Astrocyte (in vitro differentiated cells and primary cell): Measurements from ENCODE around the gene FCRL3. TPM values are rescaled to one million over a fixed set of nuclear protein-coding genes. Genes with fewer than 3 reads are reported as not detected.

Experiments used
- DNase-seq: peaks from one replicate; pipeline ENCODE4 v3.0.0-alpha.2; 2010; ENCODE audit warnings: low read depth
- FAIRE-seq: peaks from 2 replicates; lab custom pipeline; 2011; peaks lifted over from hg19 to GRCh38; lab: Jason Lieb, UNC
- H2AFZ ChIP-seq: 2 replicates; pipeline ENCODE4 v1.6.0; 2012; ENCODE audit warnings: low read depth, low read length, inconsistent platforms
- H3K27ac ChIP-seq: 2 replicates; pipeline ENCODE4 v1.5.1; 2011; ENCODE audit warnings: low read depth, low read length, inconsistent platforms
- H3K27me3 ChIP-seq: 2 replicates; pipeline ENCODE4 v1.6.0; 2011; ENCODE audit warnings: low read length, inconsistent platforms; ENCODE audit not compliant: insufficient read depth
- H3K36me3 ChIP-seq: 2 replicates; pipeline ENCODE4 v1.5.1; 2011; ENCODE audit warnings: low read length, inconsistent platforms; ENCODE audit not compliant: insufficient read depth
- H3K4me1 ChIP-seq: 2 replicates; pipeline ENCODE4 v1.5.1; 2011; ENCODE audit warnings: low read length, inconsistent platforms; ENCODE audit not compliant: insufficient read depth
- H3K4me2 ChIP-seq: 2 replicates; pipeline ENCODE4 v1.6.0; 2012; ENCODE audit warnings: low read length, inconsistent platforms
- H3K4me3 ChIP-seq: 2 replicates; pipeline ENCODE4 v1.5.1; 2011; ENCODE audit warnings: low read depth, mild to moderate bottlenecking, low read length, inconsistent platforms; ENCODE audit not compliant: insufficient read depth
- H3K79me2 ChIP-seq: 2 replicates; pipeline ENCODE4 v1.6.0; 2012; ENCODE audit warnings: mild to moderate bottlenecking, low read length, inconsistent platforms; ENCODE audit not compliant: insufficient read depth
- H3K9ac ChIP-seq: 2 replicates; pipeline ENCODE4 v1.6.0; 2012; ENCODE audit warnings: mild to moderate bottlenecking, low read length, inconsistent platforms
- H3K9me3 ChIP-seq: 2 replicates; pipeline ENCODE4 v1.5.1; 2012; ENCODE audit warnings: low read depth, mild to moderate bottlenecking, low read length, inconsistent platforms; ENCODE audit not compliant: insufficient read depth
- H4K20me1 ChIP-seq: 2 replicates; pipeline ENCODE4 v1.6.0; 2012; ENCODE audit warnings: low read length, inconsistent platforms; ENCODE audit not compliant: insufficient read depth
- H3K27ac Mint-ChIP-seq: one replicate; pipeline ENCODE4 v1.8.0; 2021; ENCODE audit warnings: mild to moderate bottlenecking, mixed read lengths; ENCODE audit not compliant: unreplicated experiment
- H3K27me3 Mint-ChIP-seq: one replicate; pipeline ENCODE4 v1.8.0; 2021; ENCODE audit warnings: low read depth, mixed read lengths; ENCODE audit not compliant: unreplicated experiment
- H3K36me3 Mint-ChIP-seq: one replicate; pipeline ENCODE4 v1.8.0; 2021; ENCODE audit warnings: low read depth, mixed read lengths; ENCODE audit not compliant: unreplicated experiment
- H3K4me1 Mint-ChIP-seq: one replicate; pipeline ENCODE4 v1.8.0; 2021; ENCODE audit warnings: low read depth, mixed read lengths; ENCODE audit not compliant: unreplicated experiment
- H3K4me3 Mint-ChIP-seq: one replicate; pipeline ENCODE4 v1.8.0; 2021; ENCODE audit warnings: mild to moderate bottlenecking, moderate library complexity, mixed read lengths; ENCODE audit not compliant: unreplicated experiment
- H3K9me3 Mint-ChIP-seq: one replicate; pipeline ENCODE4 v1.8.0; 2021; ENCODE audit warnings: mild to moderate bottlenecking, mixed read lengths; ENCODE audit not compliant: unreplicated experiment
- EZH2 ChIP-seq: IDR thresholded peaks from 2 replicates; pipeline ENCODE4 v1.6.1; 2012; ENCODE audit warnings: mild to moderate bottlenecking, low read length, inconsistent platforms; ENCODE audit not compliant: insufficient read depth
- total RNA-seq: library from RNA; stranded (reverse); gene quantifications from 2 replicates; pipeline ENCODE4 v1.2.1, GENCODE V29; 2021
- TF ChIP-seq, protein P1 (sequence below): IDR thresholded peaks from 2 replicates; pipeline ENCODE4 v1.5.1; 2011; ENCODE audit warnings: low read depth, mild to moderate bottlenecking, inconsistent platforms, low read length, moderate library complexity; ENCODE audit not compliant: insufficient read depth

The FCRL3 gene
- total RNA-seq, 1 donor from 2014 or later = not detected

- TF ChIP-seq, protein P1, sequence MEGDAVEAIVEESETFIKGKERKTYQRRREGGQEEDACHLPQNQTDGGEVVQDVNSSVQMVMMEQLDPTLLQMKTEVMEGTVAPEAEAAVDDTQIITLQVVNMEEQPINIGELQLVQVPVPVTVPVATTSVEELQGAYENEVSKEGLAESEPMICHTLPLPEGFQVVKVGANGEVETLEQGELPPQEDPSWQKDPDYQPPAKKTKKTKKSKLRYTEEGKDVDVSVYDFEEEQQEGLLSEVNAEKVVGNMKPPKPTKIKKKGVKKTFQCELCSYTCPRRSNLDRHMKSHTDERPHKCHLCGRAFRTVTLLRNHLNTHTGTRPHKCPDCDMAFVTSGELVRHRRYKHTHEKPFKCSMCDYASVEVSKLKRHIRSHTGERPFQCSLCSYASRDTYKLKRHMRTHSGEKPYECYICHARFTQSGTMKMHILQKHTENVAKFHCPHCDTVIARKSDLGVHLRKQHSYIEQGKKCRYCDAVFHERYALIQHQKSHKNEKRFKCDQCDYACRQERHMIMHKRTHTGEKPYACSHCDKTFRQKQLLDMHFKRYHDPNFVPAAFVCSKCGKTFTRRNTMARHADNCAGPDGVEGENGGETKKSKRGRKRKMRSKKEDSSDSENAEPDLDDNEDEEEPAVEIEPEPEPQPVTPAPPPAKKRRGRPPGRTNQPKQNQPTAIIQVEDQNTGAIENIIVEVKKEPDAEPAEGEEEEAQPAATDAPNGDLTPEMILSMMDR = no peak
- no peak for TF ChIP-seq EZH2
- Histone ChIP-seq H3K4me1 (no peaks in the 10 kb centered on the region), H3K4me3 (no peak overlapping the region), H3K79me2 (no peaks in the 10 kb centered on the region), H3K9me3 (no peaks in the 10 kb centered on the region), H3K27ac (no peak overlapping the region), H3K36me3 (no peaks in the 10 kb centered on the region), H3K4me2 (no peak overlapping the region), H2AFZ (no peak overlapping the region), H4K20me1 (no peaks in the 10 kb centered on the region), H3K27me3 (no peaks in the 10 kb centered on the region), H3K9ac (no peak overlapping the region)
- Mint-ChIP-seq H3K4me3 (no peak overlapping the region), H3K4me1 (no peaks in the 10 kb centered on the region), H3K9me3 (no peaks in the 10 kb centered on the region), H3K36me3 (no peaks in the 10 kb centered on the region), H3K27me3 (peaks cover 4% of the 10 kb centered on the region), H3K27ac (no peak overlapping the region)
- FAIRE-seq = no peak
- no peak for DNase-seq
Measured at GRCh38 chr1:157646144-157646543, 54.4 kb downstream of the FCRL3 start.

DNA sequence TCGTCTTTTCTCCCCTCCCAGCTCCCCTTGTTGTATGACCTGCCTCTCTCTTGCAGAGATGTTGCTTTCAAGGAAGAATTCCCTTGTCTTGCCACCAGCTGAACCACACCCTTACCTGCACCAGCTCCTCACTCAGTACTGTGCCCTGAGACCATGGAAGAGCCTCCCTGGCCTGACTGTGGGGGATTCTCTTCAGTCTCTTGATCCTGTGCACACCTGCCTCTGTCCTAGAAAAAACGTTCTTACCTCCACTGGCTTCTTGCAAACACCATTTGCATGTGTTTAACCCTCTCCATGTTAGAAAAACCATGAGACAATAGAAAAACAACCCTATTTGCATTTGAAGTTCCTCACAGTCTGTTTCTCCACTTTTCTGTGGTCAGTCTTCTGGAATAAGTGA, 59.4 kb downstream of the FCRL3 start:
- Histone ChIP-seq H4K20me1 (no peaks in the 10 kb centered on the region), H3K4me3 (no peak overlapping the region), H3K9me3 (no peaks in the 10 kb centered on the region), H3K79me2 (no peaks in the 10 kb centered on the region), H3K27me3 (no peaks in the 10 kb centered on the region), H3K9ac (no peak overlapping the region), H3K27ac (no peak overlapping the region), H2AFZ (no peak overlapping the region), H3K4me2 (no peak overlapping the region), H3K36me3 (no peaks in the 10 kb centered on the region), H3K4me1 (no peaks in the 10 kb centered on the region)
- Mint-ChIP-seq H3K4me1 (no peaks in the 10 kb centered on the region), H3K4me3 (no peak overlapping the region), H3K36me3 (no peaks in the 10 kb centered on the region), H3K27ac (no peak overlapping the region), H3K9me3 (no peaks in the 10 kb centered on the region), H3K27me3 (peaks cover 15% of the 10 kb centered on the region)
- DNase-seq (no peak), FAIRE-seq (no peak)
- TF ChIP-seq EZH2 = no peak
- TF ChIP-seq, protein P1 = no peak

- no peaks in the 10 kb centered on the region for H3K79me2 ChIP-seq
- H3K4me1 ChIP-seq = no peaks in the 10 kb centered on the region
- Mint-ChIP-seq H3K27me3 (peaks cover 15% of the 10 kb centered on the region), H3K9me3 (no peaks in the 10 kb centered on the region), H3K4me3 (no peak overlapping the region), H3K27ac (no peak overlapping the region), H3K36me3 (no peaks in the 10 kb centered on the region), H3K4me1 (no peaks in the 10 kb centered on the region)
- no peaks in the 10 kb centered on the region for H3K36me3 ChIP-seq
- H3K9me3 ChIP-seq = no peaks in the 10 kb centered on the region
- no peak overlapping the region for H3K27ac ChIP-seq
- no peak for TF ChIP-seq EZH2
- TF ChIP-seq, protein P1 = no peak
- H3K27me3 ChIP-seq = no peaks in the 10 kb centered on the region
- H3K4me2 ChIP-seq = no peak overlapping the region
- no peak overlapping the region for H3K4me3 ChIP-seq
- H3K9ac ChIP-seq = no peak overlapping the region
- H4K20me1 ChIP-seq = no peaks in the 10 kb centered on the region
- H2AFZ ChIP-seq = no peak overlapping the region
- DNase-seq (no peak), FAIRE-seq (no peak)
Measured at GRCh38 chr1:157639800-157640199, 60.8 kb downstream of the FCRL3 start.
